ENCODE data around the gene LHX6.

LHX6 gene

GRCh38 chr9:122190597-122191381 lies 38.0 kb downstream of the LHX6 start:
- DNase-seq: no peak

GRCh38 chr9:122188369-122188768 lies 40.4 kb downstream of the LHX6 start:
- no peak for DNase-seq

- DNase-seq: no peak
Observed at GRCh38 chr9:122186777-122187470, 41.8 kb downstream of the LHX6 start.

DNA sequence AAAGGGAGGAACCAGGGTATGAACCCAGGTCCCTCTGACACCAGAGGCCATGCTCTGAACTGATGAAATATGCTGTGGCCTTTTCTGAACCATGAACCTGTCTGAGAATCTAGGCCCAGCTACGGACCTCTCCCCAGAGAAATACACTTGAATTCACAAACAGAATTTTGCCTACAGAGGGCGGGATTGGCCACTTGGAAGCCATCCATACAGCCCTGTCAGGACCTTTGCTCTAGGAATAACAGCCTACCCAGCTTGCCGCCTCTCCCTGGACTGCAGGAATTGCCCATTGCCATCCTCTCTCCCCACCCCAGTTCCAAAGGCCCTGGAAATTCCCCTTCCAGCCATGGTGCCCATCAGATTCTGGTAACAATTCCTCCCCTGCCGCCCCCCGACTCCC lies 42.5 kb downstream of the LHX6 start:
- DNase-seq: no peak

- DNase-seq: no peak
Observed at GRCh38 chr9:122184551-122184950, 44.2 kb downstream of the LHX6 start.

GRCh38 chr9:122183501-122183900 lies 45.3 kb downstream of the LHX6 start:
- DNase-seq: no peak

- DNase-seq: no peak
Observed at GRCh38 chr9:122180633-122181032, 48.1 kb downstream of the LHX6 start.

DNA sequence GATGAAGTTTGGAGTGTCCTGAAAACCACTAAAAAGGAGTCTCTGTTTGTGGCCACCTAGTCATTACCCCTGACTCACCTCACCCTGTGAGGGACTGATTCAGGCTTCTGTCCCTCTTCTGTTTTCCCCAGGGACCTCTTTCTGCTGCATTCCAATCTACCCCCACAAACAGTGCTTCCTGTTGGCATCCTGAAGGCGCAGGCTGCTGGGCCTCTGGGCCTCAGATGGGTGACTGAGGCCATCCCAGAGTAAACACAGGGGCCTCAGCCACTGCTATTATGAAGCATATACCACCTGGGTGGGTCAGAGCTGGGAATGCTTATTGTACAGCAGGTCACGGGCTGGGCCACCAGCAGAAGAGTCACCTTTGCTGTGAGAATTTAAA lies 49.1 kb downstream of the LHX6 start:
- no peak for DNase-seq

DNA sequence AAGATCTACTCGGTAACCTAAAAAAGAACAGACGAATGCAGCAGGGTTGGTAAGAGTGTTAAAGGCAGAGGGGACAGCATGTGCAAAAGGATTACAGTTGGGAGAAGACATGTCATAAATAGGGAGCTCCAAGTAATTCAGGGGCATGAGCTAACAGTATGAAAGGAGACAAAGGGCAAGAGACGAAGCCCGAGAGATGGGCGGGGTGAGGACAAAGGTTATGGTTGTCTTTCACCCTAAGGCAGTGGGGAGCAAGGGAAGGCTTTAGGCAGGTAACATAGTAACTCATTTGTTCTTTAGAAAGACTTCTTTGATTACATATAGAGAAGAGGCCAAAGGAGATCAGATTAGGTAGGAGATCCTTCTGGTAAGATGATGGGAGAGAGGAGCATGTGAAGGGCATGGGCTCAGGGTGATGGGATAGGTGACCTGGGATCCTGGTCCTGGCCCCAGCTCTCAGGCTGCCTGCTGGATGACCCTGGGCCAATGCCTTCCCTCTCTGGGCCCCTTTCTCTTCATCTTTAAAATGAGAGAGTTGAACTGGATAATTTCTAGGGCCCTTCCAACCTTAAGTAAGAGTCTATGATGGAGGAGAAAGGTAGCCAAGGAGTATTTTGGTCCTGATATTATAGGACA lies 49.6 kb downstream of the LHX6 start:
- no peak for DNase-seq

DNA sequence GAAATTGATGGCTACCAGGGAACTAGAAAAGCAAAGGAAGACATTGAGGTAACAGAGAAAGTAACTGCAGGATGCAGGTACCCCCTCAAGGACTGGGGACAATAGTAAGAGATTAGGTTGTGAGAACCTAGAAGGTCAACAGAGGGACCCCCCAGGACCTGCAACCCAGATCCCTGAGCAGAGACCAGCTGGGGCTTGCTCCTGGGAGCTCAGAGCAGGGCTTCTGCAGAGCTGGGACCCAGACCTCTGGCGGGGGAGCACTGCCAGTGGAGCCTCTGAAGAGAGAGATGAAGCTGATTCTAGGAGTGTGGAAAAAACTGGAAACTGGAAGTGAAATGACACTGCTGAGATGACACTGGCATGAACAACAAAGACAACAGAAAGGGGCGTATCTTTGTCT lies 51.8 kb downstream of the LHX6 start:
- DNase-seq: no peak

GRCh38 chr9:122173670-122174069 lies 55.1 kb downstream of the LHX6 start:
- DNase-seq: no peak

GRCh38 chr9:122172131-122172530 lies 56.6 kb downstream of the LHX6 start:
- DNase-seq: no peak

DNA sequence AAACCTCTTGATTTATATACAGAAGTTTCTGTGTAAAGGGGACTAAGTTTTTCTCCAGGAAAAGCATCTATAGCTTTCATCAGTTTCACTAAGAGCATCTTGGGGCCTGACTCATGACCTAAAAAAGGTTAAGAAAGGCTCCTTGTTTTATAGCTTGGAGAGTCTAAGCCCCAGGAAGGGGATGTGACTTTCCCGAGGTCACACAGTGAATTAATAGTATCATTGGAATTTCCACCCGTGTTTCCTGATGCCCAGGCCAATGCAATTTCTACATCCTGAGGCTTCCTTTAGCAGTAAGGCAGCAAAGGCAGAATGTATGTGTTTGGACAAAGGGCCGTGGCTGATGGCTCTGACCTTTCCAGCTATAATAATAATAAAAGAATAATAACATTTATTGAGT lies 60.4 kb downstream of the LHX6 start:
- DNase-seq: no peak

DNA sequence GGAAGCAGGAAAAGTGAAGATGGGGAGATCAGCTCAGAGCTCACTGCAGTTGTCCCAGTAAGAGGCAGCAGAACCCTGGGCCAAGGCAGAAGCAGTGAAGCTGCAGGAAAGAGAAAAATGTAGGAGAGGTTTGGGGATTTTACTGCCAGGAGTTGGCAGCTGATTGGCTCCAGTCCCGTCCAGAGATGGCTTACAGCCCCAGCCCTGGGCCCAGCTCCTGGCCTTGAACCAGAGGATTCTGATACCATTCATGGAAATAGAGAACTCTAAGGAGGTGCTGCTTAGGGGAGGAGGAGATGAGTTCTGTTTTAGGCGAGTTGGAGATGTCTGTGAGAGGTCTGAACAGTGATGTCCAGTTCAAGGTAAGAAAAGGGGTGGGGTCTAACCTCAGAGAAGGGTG lies 64.5 kb downstream of the LHX6 start:
- no peak for DNase-seq

DNA sequence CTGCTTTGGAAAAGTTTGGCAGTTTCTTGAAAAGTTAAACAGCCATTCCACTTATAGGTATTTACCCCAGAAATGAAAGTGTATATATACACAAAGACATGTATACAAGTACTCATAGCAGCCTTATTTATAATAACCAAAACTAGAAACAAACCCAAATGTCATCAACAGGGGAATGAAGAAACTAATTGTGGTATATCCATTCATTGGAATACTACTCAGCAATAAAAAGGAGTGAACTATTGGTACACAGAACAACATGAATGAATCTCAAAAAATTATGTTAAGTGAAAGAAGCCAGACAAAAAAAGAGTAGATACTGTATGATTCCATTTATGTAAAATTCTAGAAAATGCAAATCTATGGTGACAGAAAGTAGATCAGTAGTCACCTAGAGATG lies 66.3 kb downstream of the LHX6 start:
- DNase-seq: no peak

DNA sequence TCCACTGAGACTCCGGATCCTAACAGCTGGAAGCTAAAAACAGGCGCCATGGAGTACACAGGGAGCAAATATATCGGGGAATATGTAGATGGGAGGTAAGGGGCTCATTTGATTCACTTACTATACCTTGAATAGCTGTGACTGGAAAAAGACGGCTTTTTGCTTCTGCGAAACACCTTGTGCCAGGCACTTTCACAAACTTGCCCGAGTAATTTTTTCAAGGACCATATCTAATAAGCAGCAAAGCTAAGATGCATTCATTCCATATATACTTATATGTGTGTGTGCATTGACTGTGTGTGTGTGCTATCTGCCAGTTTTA lies 68.9 kb downstream of the LHX6 start:
- no peak for DNase-seq

DNA sequence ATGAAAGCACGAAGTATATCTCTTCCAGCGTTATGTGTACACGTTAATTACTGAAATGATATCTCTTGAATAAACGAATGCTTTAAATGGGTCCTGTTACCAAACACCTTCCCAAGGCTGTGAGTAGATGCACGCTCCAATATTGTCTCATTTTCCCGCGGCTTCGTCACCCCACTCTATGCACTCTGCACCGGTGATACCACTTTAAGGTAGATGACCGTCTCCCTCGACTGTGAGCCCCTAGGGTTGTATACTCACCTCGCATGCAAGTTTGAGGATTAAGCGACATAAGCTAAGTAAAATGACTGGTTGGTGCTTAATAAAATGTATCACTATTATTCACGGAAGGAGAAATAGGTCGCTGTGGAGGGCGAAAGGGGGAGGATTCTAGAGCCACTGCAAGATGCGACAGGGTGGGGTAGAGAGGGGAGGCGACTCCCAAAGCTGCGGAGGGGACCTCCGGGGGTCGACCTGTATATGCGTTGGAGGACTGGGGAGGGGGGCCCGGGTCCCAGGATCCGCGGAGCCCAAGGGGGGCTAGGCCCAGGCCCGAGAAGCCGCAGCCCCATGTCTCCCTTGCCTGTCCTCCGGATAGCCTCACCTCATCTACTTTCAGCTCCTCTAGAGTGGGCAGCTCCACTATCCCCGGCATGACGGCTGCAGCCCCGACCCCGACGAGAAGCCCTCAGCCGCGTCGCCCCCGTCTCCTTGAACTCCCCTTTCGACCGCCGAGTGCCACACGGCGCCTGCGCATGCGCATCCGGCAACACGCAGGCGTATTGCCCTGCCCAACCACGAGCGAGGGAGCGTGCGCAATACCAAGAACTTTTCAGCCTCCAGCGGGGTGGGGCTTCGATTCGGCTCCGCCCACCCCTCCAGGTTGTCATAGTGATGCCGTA lies 69.5 kb downstream of the LHX6 start, which contains the start of the genes MORN5 and NDUFA8:
Gene MORN5, plus strand, starts transcription at position 883 of the 899 bp plus-strand sequence. CDS start 65 bp downstream, outside the sequence.
Gene NDUFA8, minus strand, starts transcription at position 754 of the 899 bp plus-strand sequence. Its CDS starts 102 bp downstream, at position 652.
- DNase-seq: peak; percentile 97 to 98

- peak; percentile 30 to 36 for DNase-seq
Observed at GRCh38 chr9:122158202-122158601, 70.6 kb downstream of the LHX6 start.

GRCh38 chr9:122155796-122156195 lies 73.0 kb downstream of the LHX6 start:
- no peak for DNase-seq
